NCI-H1694 treated with DMSO at 0.1 percent for 48 hours (cell line): ENCODE data around the gene EML6.

Experiments
- DNase-seq: peaks from one replicate; lab custom pipeline; 2025; lab: John Stamatoyannopoulos, UW

The EML6 gene

GRCh38 chr2:54845514-54845913, 122.1 kb downstream of the EML6 start:
- DNase-seq, result no peak

GRCh38 chr2:54850171-54851122, 127.0 kb downstream of the EML6 start:
- no peak for DNase-seq

GRCh38 chr2:54853616-54854310, 130.3 kb downstream of the EML6 start:
- DNase-seq, result no peak

GRCh38 chr2:54855434-54855833, 132.0 kb downstream of the EML6 start:
- DNase-seq, result no peak

- DNase-seq, result no peak
Measured at GRCh38 chr2:54858021-54858681, 134.7 kb downstream of the EML6 start.

- no peak for DNase-seq
Measured at GRCh38 chr2:54859416-54859815, 136.0 kb downstream of the EML6 start.

GRCh38 chr2:54859997-54860701, 136.7 kb downstream of the EML6 start:
- DNase-seq, result no peak

- DNase-seq, result no peak
Measured at GRCh38 chr2:54862229-54862628, 138.8 kb downstream of the EML6 start.

- no peak for DNase-seq
Measured at GRCh38 chr2:54862742-54863141, 139.3 kb downstream of the EML6 start.

GRCh38 chr2:54863660-54864059, 140.2 kb downstream of the EML6 start:
- no peak for DNase-seq

GRCh38 chr2:54864096-54864495, 140.6 kb downstream of the EML6 start:
- DNase-seq, result no peak

- no peak for DNase-seq
Measured at GRCh38 chr2:54864727-54865126, 141.3 kb downstream of the EML6 start.

- DNase-seq, result peak; percentile 21
Measured at GRCh38 chr2:54866179-54866578, 142.7 kb downstream of the EML6 start.

GRCh38 chr2:54866868-54867267, 143.4 kb downstream of the EML6 start:
- DNase-seq, result no peak

GRCh38 chr2:54867457-54867856, 144.0 kb downstream of the EML6 start:
- DNase-seq, result no peak

GRCh38 chr2:54871457-54872107, 148.1 kb downstream of the EML6 start:
- peak; percentile 97 for DNase-seq

GRCh38 chr2:54872780-54873179, 149.3 kb downstream of the EML6 start:
- peak; percentile 94 for DNase-seq

GRCh38 chr2:54873236-54873635, 149.8 kb downstream of the EML6 start:
- peak; percentile 56 for DNase-seq

- no peak for DNase-seq
Measured at GRCh38 chr2:54876764-54877163, 153.3 kb downstream of the EML6 start.

- DNase-seq, result no peak
Measured at GRCh38 chr2:54878182-54878581, 154.7 kb downstream of the EML6 start.

- peak; percentile 49 for DNase-seq
Measured at GRCh38 chr2:54879032-54879431, 155.6 kb downstream of the EML6 start.
